H1 (cell line): ENCODE results near the gene F10. TPM values are rescaled to one million over a fixed set of nuclear protein-coding genes. Genes with fewer than 3 reads are reported as not detected.

Experiments
- CTCF ChIA-PET: fragments of 300-600 bp; sonication (Branson Sonifier 250); formaldehyde crosslinking; loops from one replicate; lab custom pipeline; 2021; ENCODE audit not compliant: partially characterized antibody; lab: Charles Lee
- POLR2A ChIA-PET: fragments of 300-600 bp; sonication (Branson Sonifier 250); formaldehyde crosslinking; loops from one replicate; lab custom pipeline; 2021; ENCODE audit warnings: inconsistent platforms; ENCODE audit not compliant: partially characterized antibody; lab: Charles Lee
- DNase-seq, 2 experiments: peaks; one replicate each; pipeline versions ENCODE4 v3.0.0 to v3.0.0-alpha.2; 2010 to 2022; ENCODE audit warnings: low spot score in 2 of 2, low read depth in 1 of 2, mixed read lengths in 1 of 2
- FAIRE-seq: peaks from 2 replicates; lab custom pipeline; 2011; peaks lifted over from hg19 to GRCh38; lab: Jason Lieb, UNC
- H2AFZ ChIP-seq: 2 replicates; pipeline ENCODE4 v1.8.1; 2012; ENCODE audit warnings: low read length, inconsistent platforms
- H2AK5ac ChIP-seq: 2 replicates; pipeline ENCODE4 v1.6.1; 2013; ENCODE audit warnings: low read depth, low read length
- H2BK120ac ChIP-seq: replicated peaks from 2 replicates; pipeline ENCODE3; 2013; ENCODE audit warnings: low read depth, low read length, inconsistent platforms
- H2BK12ac ChIP-seq: 2 replicates; pipeline ENCODE4 v1.6.1; 2013; ENCODE audit warnings: low read depth, low read length
- H2BK15ac ChIP-seq: 2 replicates; pipeline ENCODE4 v1.6.1; 2013; ENCODE audit warnings: low read length
- H2BK20ac ChIP-seq: 2 replicates; pipeline ENCODE4 v1.6.1; 2013; ENCODE audit warnings: low read length
- H2BK5ac ChIP-seq: 2 replicates; pipeline ENCODE4 v1.6.1; 2013; ENCODE audit warnings: low read depth, low read length
- H3K14ac ChIP-seq: 2 replicates; pipeline ENCODE4 v1.6.1; 2013; ENCODE audit warnings: inconsistent platforms; ENCODE audit not compliant: insufficient read length
- H3K18ac ChIP-seq: 2 replicates; pipeline ENCODE4 v1.6.1; 2013; ENCODE audit warnings: low read length; ENCODE audit errors: extremely low read depth
- H3K23ac ChIP-seq: 2 replicates; pipeline ENCODE4 v1.6.1; 2013; ENCODE audit warnings: inconsistent platforms; ENCODE audit not compliant: insufficient read length
- H3K23me2 ChIP-seq: 2 replicates; pipeline ENCODE4 v1.6.1; 2013; ENCODE audit warnings: low read depth, low read length
- H3K27ac ChIP-seq: 2 replicates; pipeline ENCODE4 v1.6.1; 2011; ENCODE audit warnings: low read depth, low read length, inconsistent platforms
- H3K27me3 ChIP-seq, 4 experiments: replicated peaks in 1 of 4; 1 replicate in 1 of 4; 2 replicates in 3 of 4; pipeline versions ENCODE4 v1.6.1 to v1.8.1; 2011 to 2013; ENCODE audit warnings: low read length in 3 of 4, mild to moderate bottlenecking in 3 of 4, inconsistent platforms in 2 of 4, mixed read lengths in 2 of 4, moderate library complexity in 1 of 4; ENCODE audit not compliant: control insufficient read depth in 3 of 4, insufficient read depth in 3 of 4; ENCODE audit errors: extremely low read depth in 1 of 4
- H3K36me3 ChIP-seq, 4 experiments: 2 replicates each; pipeline versions ENCODE4 v1.6.1 to v1.8.1; 2011 to 2013; ENCODE audit warnings: mild to moderate bottlenecking in 4 of 4, low read length in 3 of 4, moderate library complexity in 2 of 4, control low read depth in 1 of 4, inconsistent platforms in 1 of 4; ENCODE audit not compliant: insufficient read depth in 4 of 4, control insufficient read depth in 2 of 4
- H3K4ac ChIP-seq: replicated peaks from 2 replicates; pipeline ENCODE3; 2013; ENCODE audit warnings: low read length, low read depth, mixed read lengths, inconsistent platforms; ENCODE audit not compliant: insufficient read length
- H3K4me1 ChIP-seq, 4 experiments: replicated peaks in 1 of 4; 1 replicate in 1 of 4; 2 replicates in 3 of 4; pipeline versions ENCODE4 v1.6.1 to v1.8.1; 2011 to 2013; ENCODE audit warnings: low read length in 3 of 4, inconsistent platforms in 2 of 4, mixed read lengths in 1 of 4; ENCODE audit not compliant: insufficient read depth in 4 of 4, control insufficient read depth in 3 of 4
- H3K4me2 ChIP-seq, 2 experiments: 2 replicates each; pipeline versions ENCODE4 v1.6.1 to v1.8.1; 2011 to 2013; ENCODE audit warnings: low read depth in 2 of 2, low read length in 2 of 2, control low read depth in 1 of 2, inconsistent platforms in 1 of 2, mild to moderate bottlenecking in 1 of 2; ENCODE audit not compliant: insufficient read depth in 1 of 2
- H3K4me3 ChIP-seq, 4 experiments: fragments of 200-600, 300-600 bp in 1 of 4; sonication (generic), shearing (Covaris generic), sonication (Bioruptor Twin) in 1 of 4; 2 replicates each; pipeline versions ENCODE4 v1.5.1 to v1.8.1; 2011 to 2016; ENCODE audit warnings: low read length in 4 of 4, low read depth in 3 of 4, control low read depth in 2 of 4, inconsistent platforms in 2 of 4, mild to moderate bottlenecking in 2 of 4, mixed read lengths in 1 of 4, moderate library complexity in 1 of 4; ENCODE audit not compliant: insufficient read depth in 2 of 4; ENCODE audit errors: extremely low read depth in 1 of 4
- H3K56ac ChIP-seq: replicated peaks from 2 replicates; pipeline ENCODE3; 2013; ENCODE audit warnings: low read depth, mild to moderate bottlenecking, mixed read lengths, low read length, inconsistent platforms; ENCODE audit not compliant: insufficient read length
- H3K79me1 ChIP-seq: 2 replicates; pipeline ENCODE4 v1.6.1; 2013; ENCODE audit warnings: low read depth, low read length, control low read depth
- H3K79me2 ChIP-seq, 2 experiments: 2 replicates each; pipeline versions ENCODE4 v1.6.1 to v1.8.1; 2012 to 2013; ENCODE audit warnings: low read length in 2 of 2, mild to moderate bottlenecking in 2 of 2, inconsistent platforms in 1 of 2; ENCODE audit not compliant: insufficient read depth in 2 of 2, control insufficient read depth in 1 of 2
- H3K9ac ChIP-seq, 4 experiments: replicated peaks in 1 of 4; 1 replicate in 1 of 4; 2 replicates in 3 of 4; pipeline versions ENCODE4 v1.6.1 to v1.8.1; 2011 to 2013; ENCODE audit warnings: low read depth in 3 of 4, low read length in 3 of 4, control low read depth in 2 of 4, mild to moderate bottlenecking in 2 of 4, moderate library complexity in 2 of 4, inconsistent platforms in 1 of 4; ENCODE audit errors: extremely low read depth in 1 of 4
- H3K9me3 ChIP-seq, 2 experiments: 2 replicates each; pipeline versions ENCODE4 v1.6.1 to v1.8.1; 2012 to 2013; ENCODE audit warnings: mild to moderate bottlenecking in 2 of 2, moderate library complexity in 2 of 2, control low read depth in 1 of 2, inconsistent platforms in 1 of 2, low read depth in 1 of 2, low read length in 1 of 2, mixed read lengths in 1 of 2; ENCODE audit not compliant: insufficient read depth in 2 of 2
- H4K20me1 ChIP-seq, 2 experiments: replicated peaks in 1 of 2; 2 replicates each; pipeline versions ENCODE3 to v1.8.1; 2011 to 2013; ENCODE audit warnings: inconsistent platforms in 2 of 2, low read length in 2 of 2, mild to moderate bottlenecking in 1 of 2; ENCODE audit not compliant: insufficient read depth in 2 of 2, control insufficient read depth in 1 of 2
- H4K5ac ChIP-seq: 2 replicates; pipeline ENCODE4 v1.6.1; 2013; ENCODE audit warnings: low read length, low read depth, mixed read lengths, inconsistent platforms; ENCODE audit not compliant: insufficient read length
- H4K8ac ChIP-seq: 2 replicates; pipeline ENCODE4 v1.8.0; 2013; ENCODE audit warnings: mild to moderate bottlenecking, moderate library complexity, low read length, inconsistent platforms; ENCODE audit not compliant: insufficient read depth; ENCODE audit errors: extremely low read depth
- H4K91ac ChIP-seq: replicated peaks from 2 replicates; pipeline ENCODE3; 2013; ENCODE audit warnings: low read length, mixed read lengths, inconsistent platforms; ENCODE audit not compliant: insufficient read length
- ASH2L ChIP-seq: fragments of 200-600, 300-600 bp; sonication (generic); IDR thresholded peaks from one replicate; pipeline ENCODE4 v1.7.1; 2017; ENCODE audit warnings: low read length
- CHD1 ChIP-seq: IDR thresholded peaks from 2 replicates; pipeline ENCODE4 v1.6.1; 2012; ENCODE audit warnings: low read depth, low read length, improper control_type of control experiment
- CHD2 ChIP-seq: IDR thresholded peaks from 2 replicates; pipeline ENCODE4 v1.6.1; 2012; ENCODE audit warnings: low read length, improper control_type of control experiment
- EZH2 ChIP-seq: fragments of 200-600 bp; sonication (generic); IDR thresholded peaks from 2 replicates; pipeline ENCODE4 v1.7.1; 2012; ENCODE audit warnings: low read depth, mild to moderate bottlenecking, moderate library complexity, low read length, inconsistent platforms; ENCODE audit not compliant: severe bottlenecking
- HDAC2 ChIP-seq, 2 experiments: fragments of 300-600 bp in 1 of 2; sonication (generic) in 1 of 2; IDR thresholded peaks; 2 replicates each; pipeline ENCODE4 v1.6.1; 2011 to 2012; ENCODE audit warnings: low read depth in 2 of 2, low read length in 2 of 2, mild to moderate bottlenecking in 2 of 2, moderate library complexity in 2 of 2, borderline replicate concordance in 1 of 2, inconsistent platforms in 1 of 2
- JUND ChIP-seq: IDR thresholded peaks from 2 replicates; pipeline ENCODE4 v1.6.1; 2011; ENCODE audit warnings: mild to moderate bottlenecking, improper control_type of control experiment, low read length
- SAP30 ChIP-seq: fragments of 300-600 bp; sonication (generic); IDR thresholded peaks from 2 replicates; pipeline ENCODE4 v1.7.1; 2012; ENCODE audit warnings: low read length, moderate library complexity, mild to moderate bottlenecking, inconsistent platforms; ENCODE audit not compliant: insufficient read depth, insufficient replicate concordance
- SRF ChIP-seq: IDR thresholded peaks from 2 replicates; pipeline ENCODE4 v1.6.1; 2011; ENCODE audit warnings: mild to moderate bottlenecking, low read depth, low read length, moderate library complexity
- TAF1 ChIP-seq: IDR thresholded peaks from 2 replicates; pipeline ENCODE4 v1.6.1; 2011; ENCODE audit warnings: mild to moderate bottlenecking, low read depth, low read length
- TBP ChIP-seq: IDR thresholded peaks from 2 replicates; pipeline ENCODE4 v1.6.1; 2011; ENCODE audit warnings: low read depth, low read length, improper control_type of control experiment
- YY1 ChIP-seq: IDR thresholded peaks from 2 replicates; pipeline ENCODE4 v1.6.1; 2011; ENCODE audit warnings: low read depth, mild to moderate bottlenecking, low read length
- ZNF274 ChIP-seq: IDR thresholded peaks from 2 replicates; pipeline ENCODE4 v1.7.0; 2012; ENCODE audit warnings: low read length, borderline replicate concordance; ENCODE audit errors: extremely low read depth
- WGBS, 2 experiments: shearing (Covaris generic) in 1 of 2; methylation state at CpG; one replicate each; pipeline versions ENCODE4 v1.1.6 to v1.1.7; 2013 to 2015; ENCODE audit warnings: low lambda C conversion rate in 2 of 2, mixed read lengths in 2 of 2, inconsistent platforms in 1 of 2, low coverage in 1 of 2, missing lambda C conversion rate in 1 of 2; ENCODE audit not compliant: insufficient replicate concordance in 2 of 2, insufficient coverage in 1 of 2, insufficient read length in 1 of 2; ENCODE audit errors: extremely low coverage in 1 of 2, missing lambda C conversion rate in 1 of 2; 5-methylcytosine and 5-hydroxymethylcytosine counted together
- polyA plus RNA-seq, 7 experiments: library from polyadenylated mRNA; depleted of rRNA in 3 of 7; stranded (reverse) in 5 of 7; unstranded in 2 of 7; fragments of >200 nt in 5 of 7; fragments of 200-250 nt in 2 of 7; gene quantifications; 1 replicate in 5 of 7; 2 replicates in 1 of 7; 4 replicates in 1 of 7; pipeline versions ENCODE4 v1.2.1 to v1.2.3, GENCODE V29; 2011 to 2013; ENCODE audit warnings: missing spikeins in 2 of 7, mixed read lengths in 2 of 7
- total RNA-seq: library from RNA; stranded (reverse); fragmentation: NEBNext Ultra II Directional; extraction: Animal tissue kit (Norgen Biotek cat#: 25700); gene quantifications from 2 replicates; pipeline ENCODE4 v1.2.1, GENCODE V29; 2021
- TF ChIP-seq, protein P1 (sequence below): IDR thresholded peaks from 2 replicates; pipeline ENCODE4 v1.6.1; 2012; ENCODE audit warnings: low read length, inconsistent platforms

F10 gene
- total and polyA plus RNA-seq, 2 of the 8 experiments (the other 6 are each of a cell fraction or from before 2014, with no cell fraction given): 2.0 to 4.2 TPM

DNA sequence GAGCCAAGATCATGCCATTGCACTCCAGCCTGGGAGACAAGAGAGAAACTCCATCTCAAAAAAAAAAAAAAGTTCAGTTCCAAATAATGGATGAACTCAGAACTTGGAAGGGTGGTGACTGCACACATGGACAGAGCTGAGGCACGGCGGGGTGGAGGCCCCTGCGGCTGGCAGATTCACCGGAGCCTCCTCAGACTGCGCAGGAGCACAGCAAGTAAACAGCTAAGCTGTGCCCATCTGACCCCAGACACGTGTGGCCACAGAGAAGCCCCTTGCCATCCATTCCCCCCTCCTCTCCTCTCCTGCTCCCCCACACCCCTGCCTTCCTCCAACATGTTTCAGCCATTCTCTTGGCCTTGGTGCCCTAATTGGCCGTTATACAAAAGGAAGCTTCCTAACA lies 20.3 kb downstream of the F10 start:
- Histone ChIP-seq H3K9me3 (no peaks in the 10 kb centered on the region), H3K23ac (no peak overlapping the region), H3K27me3 (no peaks in the 10 kb centered on the region), H4K5ac (no peak overlapping the region), H3K9ac (no peak overlapping the region), H3K79me2 (no peaks in the 10 kb centered on the region), H3K14ac (no peak overlapping the region), H3K36me3 (no peaks in the 10 kb centered on the region), H2BK12ac (no peak overlapping the region), H3K27ac (no peak overlapping the region), H2BK20ac (no peak overlapping the region), H4K20me1 (no peaks in the 10 kb centered on the region), H4K8ac (no peak overlapping the region), H3K56ac (no peak overlapping the region), H2AK5ac (no peak overlapping the region), H3K4me3 (no peak overlapping the region), H3K79me1 (no peaks in the 10 kb centered on the region), H3K23me2 (no peaks in the 10 kb centered on the region), H2BK120ac (no peak overlapping the region), H3K18ac (no peak overlapping the region), H2AFZ (no peak overlapping the region), H3K4me2 (no peak overlapping the region), H3K4ac (no peak overlapping the region), H2BK15ac (no peak overlapping the region), H3K4me1 (peaks cover 0 to 2% (median under 1%) of the 10 kb centered on the region in 4 experiments; a peak in 3 of 7 replicates), H2BK5ac (no peak overlapping the region), H4K91ac (no peak overlapping the region)
- POLR2A ChIA-PET: interaction anchor here (0.6 to 1.3 kb wide), 2 partner anchors 67 to 119 kb away, joined by 3 read pairs; partner anchors contain the start of gene CUL4A
- FAIRE-seq (no peak), DNase-seq (no peak)
- CTCF ChIA-PET: interaction anchor here (0.6 to 1.5 kb wide), 8 partner anchors 13 to 780 kb away, joined by 3 to 6 read pairs (median 3); no protein-coding TSS in a partner anchor
- 96% methylated on average over 7 of the region's 7 CpGs; no CpG with 5 or more reads in 1 of the 2 experiments for WGBS, 2 experiments
- TF ChIP-seq ASH2L (no peak), SAP30 (no peak), EZH2 (no peak), SRF (no peak), JUND (no peak), YY1 (no peak), HDAC2 (IDR thresholded peaks at IDR 0.05; ENCODE audit: borderline replicate concordance in 1 of 2, low read depth in 2 of 2, low read length in 2 of 2) (no peak), CHD1 (no peak), TAF1 (no peak), ZNF274 (no peak), TBP (no peak), CHD2 (no peak)
- TF ChIP-seq, protein P1, sequence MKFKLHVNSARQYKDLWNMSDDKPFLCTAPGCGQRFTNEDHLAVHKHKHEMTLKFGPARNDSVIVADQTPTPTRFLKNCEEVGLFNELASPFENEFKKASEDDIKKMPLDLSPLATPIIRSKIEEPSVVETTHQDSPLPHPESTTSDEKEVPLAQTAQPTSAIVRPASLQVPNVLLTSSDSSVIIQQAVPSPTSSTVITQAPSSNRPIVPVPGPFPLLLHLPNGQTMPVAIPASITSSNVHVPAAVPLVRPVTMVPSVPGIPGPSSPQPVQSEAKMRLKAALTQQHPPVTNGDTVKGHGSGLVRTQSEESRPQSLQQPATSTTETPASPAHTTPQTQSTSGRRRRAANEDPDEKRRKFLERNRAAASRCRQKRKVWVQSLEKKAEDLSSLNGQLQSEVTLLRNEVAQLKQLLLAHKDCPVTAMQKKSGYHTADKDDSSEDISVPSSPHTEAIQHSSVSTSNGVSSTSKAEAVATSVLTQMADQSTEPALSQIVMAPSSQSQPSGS: no peak
